Astrocyte of the cerebellum (primary cell): ENCODE data around the gene SLC2A9.

Experiments used
- DNase-seq: peaks from one replicate; pipeline ENCODE4 v3.0.0-alpha.2; 2011; ENCODE audit warnings: low read depth
- H3K4me3 ChIP-seq: 2 replicates; pipeline ENCODE4 v1.5.1; 2011; ENCODE audit warnings: mild to moderate bottlenecking, low read depth, low read length, moderate library complexity
- CTCF ChIP-seq: IDR thresholded peaks from 2 replicates; pipeline ENCODE4 v1.5.1; 2012; ENCODE audit warnings: low read length, low read depth, moderate library complexity, mild to moderate bottlenecking; ENCODE audit errors: missing control alignments
- in situ Hi-C: cut with HindIII; loops from 2 replicates; pipeline ENCODE4 v1.10.0; 2017; ENCODE audit warnings: low sequenced_read_pairs

The SLC2A9 gene

GRCh38 chr4:9899306-9900055 is 121.8 kb downstream of the SLC2A9 start:
- H3K4me3 ChIP-seq, result no peak overlapping the region
- in situ Hi-C loops, result no loop called here
- no peak for TF ChIP-seq CTCF
- no peak for DNase-seq

- no peak overlapping the region for H3K4me3 ChIP-seq
- DNase-seq, result no peak
- no peak for TF ChIP-seq CTCF
- in situ Hi-C loops, result no loop called here
Measured at GRCh38 chr4:9898596-9899305, 122.5 kb downstream of the SLC2A9 start.

GRCh38 chr4:9895333-9895705 is 126.0 kb downstream of the SLC2A9 start:
- in situ Hi-C loops, result no loop called here
- no peak for DNase-seq
- H3K4me3 ChIP-seq, result no peak overlapping the region
- TF ChIP-seq CTCF, result no peak

- no peak for DNase-seq
- H3K4me3 ChIP-seq, result no peak overlapping the region
- no peak for TF ChIP-seq CTCF
- in situ Hi-C loops, result no loop called here
Measured at GRCh38 chr4:9894644-9895332, 126.5 kb downstream of the SLC2A9 start.

- in situ Hi-C loops, result no loop called here
- H3K4me3 ChIP-seq, result no peak overlapping the region
- no peak for DNase-seq
- TF ChIP-seq CTCF, result no peak
Measured at GRCh38 chr4:9893329-9894108, 127.8 kb downstream of the SLC2A9 start.

GRCh38 chr4:9891740-9892139 is 129.6 kb downstream of the SLC2A9 start:
- no peak overlapping the region for H3K4me3 ChIP-seq
- no peak for TF ChIP-seq CTCF
- no peak for DNase-seq
- in situ Hi-C loops, result no loop called here
